Forelimb muscle (tissue), 1 donor: Measurements from ENCODE around the gene AKR7A2. TPM values are rescaled to one million over a fixed set of nuclear protein-coding genes. Genes with fewer than 3 reads are reported as not detected.

Source experiments
- DNase-seq: peaks from one replicate; pipeline ENCODE4 v3.0.0-alpha.2; 2013; ENCODE audit warnings: low read depth
- polyA plus RNA-seq: library from polyadenylated mRNA; unstranded; fragments of 120-200 nt; gene quantifications from one replicate; pipeline ENCODE4 v1.2.1, GENCODE V29; 2013; ENCODE audit not compliant: insufficient read length

AKR7A2 gene
- polyA plus RNA-seq, 1 donor: 45.3 TPM

DNA sequence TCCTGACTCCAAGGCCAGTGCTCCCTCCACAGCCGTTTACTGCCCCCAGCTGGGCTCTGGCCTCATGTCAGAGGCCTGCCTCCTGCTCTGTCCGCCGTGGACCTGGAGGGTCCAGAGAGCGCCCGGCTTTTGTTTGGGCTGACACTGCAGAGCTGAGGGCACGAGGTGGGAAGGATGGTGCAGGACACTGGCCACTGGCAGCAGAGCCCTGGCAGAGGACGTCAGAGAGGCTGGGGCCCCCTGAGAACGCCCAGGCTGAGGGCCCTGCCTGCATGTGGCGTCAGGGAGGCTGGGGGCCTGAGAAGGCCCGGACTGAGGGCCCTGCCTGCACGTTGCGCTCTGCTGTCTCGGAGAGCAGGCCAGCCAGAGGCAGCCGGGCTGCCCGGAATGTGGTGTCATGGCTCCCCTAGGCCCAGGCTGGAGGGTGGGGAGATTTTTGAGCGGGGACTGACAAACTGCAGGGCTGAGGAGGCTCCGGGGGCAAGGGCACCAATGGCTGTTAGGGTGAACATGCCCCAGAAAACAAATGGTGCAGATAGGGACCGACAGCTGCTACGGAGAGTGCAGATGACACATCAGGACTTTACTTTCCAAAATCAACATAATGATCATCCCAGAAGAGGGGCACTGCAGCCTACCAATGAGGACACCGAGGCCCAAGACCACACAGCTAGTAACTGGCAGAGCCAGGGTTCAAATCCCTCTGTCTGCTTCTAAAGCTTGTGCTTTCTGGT lies 31.8 kb upstream of the AKR7A2 start:
- DNase-seq: no peak

- DNase-seq: no peak
Measured at GRCh38 chr1:19342894-19343616, 31.1 kb upstream of the AKR7A2 start.

DNA sequence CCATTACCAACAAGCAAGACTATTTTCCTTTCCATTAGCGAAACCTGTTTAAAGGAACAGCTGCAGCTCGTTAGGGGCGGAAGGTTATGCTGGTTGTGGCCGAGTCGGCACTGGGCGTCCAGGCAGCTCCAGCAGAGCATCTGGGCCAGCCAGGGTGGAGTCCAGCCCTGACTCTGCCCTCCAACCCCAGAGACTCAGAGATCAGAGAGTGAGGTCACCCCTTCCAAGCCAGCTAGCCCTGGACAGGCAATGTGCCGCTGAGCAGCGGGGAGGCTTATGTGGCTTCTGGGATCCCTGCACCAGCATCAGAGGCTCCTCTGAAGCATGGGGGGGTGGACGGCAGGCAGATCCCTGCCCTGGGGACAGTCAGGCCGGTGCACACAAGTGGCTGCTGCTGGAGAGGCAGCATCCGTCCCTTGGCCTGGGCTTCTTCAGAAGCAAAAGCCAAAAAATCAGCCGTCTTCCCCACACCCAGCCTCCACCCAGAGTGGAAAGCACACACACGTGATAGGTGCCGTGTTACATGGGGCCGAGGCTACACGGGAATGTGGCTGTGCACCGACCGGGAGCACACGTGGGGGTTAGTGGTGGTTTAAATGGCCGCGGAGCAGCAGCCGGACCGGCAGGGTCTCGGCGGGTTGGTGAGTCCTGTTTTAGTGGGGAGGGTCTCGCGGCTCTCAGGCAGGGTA lies 30.3 kb upstream of the AKR7A2 start:
- no peak for DNase-seq

GRCh38 chr1:19341201-19342061 lies 29.5 kb upstream of the AKR7A2 start:
- DNase-seq: no peak

GRCh38 chr1:19340387-19340937 lies 28.5 kb upstream of the AKR7A2 start:
- DNase-seq: no peak

GRCh38 chr1:19339214-19339861 lies 27.4 kb upstream of the AKR7A2 start:
- DNase-seq: no peak

GRCh38 chr1:19338323-19338762 lies 26.4 kb upstream of the AKR7A2 start:
- no peak for DNase-seq

DNA sequence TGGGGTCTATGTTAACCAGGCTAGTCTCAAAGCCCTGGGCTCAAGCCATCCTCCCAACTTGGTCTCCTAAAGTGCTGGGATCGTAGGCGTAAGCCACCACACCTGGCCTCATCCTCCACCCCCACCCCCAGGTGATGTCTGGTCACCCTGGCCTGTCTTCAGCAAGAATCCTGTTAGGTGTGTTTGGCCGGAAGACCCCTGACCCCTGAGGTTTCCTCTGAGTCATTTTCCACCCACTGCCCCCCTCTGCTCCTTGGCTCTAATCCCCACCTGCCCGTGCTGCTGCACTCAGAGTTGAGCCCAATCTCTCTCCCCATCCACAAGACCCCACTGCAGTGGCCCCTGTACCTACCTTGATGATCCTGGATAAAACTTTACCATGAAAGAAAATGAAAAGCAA lies 25.3 kb upstream of the AKR7A2 start:
- DNase-seq: no peak

DNA sequence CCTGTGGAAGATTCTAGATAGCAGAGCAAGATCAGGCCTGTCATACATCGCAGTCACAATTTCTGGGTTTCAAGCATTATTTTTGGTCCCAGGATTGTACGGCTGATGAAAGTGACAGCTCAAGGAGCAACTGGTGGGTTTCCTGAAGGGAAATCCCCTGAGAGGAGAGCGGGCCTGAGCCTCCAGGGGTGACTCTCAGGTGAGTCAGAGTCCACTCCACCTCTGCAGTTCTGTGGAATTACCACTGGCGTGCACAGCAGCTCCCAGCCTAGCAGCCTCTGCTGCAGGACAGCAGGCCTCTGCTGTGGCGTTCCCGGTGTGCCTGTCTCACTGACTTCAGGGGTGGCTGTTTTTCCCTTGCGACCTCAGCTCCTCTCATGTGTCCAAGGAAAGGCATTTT lies 24.6 kb upstream of the AKR7A2 start:
- DNase-seq: no peak

DNA sequence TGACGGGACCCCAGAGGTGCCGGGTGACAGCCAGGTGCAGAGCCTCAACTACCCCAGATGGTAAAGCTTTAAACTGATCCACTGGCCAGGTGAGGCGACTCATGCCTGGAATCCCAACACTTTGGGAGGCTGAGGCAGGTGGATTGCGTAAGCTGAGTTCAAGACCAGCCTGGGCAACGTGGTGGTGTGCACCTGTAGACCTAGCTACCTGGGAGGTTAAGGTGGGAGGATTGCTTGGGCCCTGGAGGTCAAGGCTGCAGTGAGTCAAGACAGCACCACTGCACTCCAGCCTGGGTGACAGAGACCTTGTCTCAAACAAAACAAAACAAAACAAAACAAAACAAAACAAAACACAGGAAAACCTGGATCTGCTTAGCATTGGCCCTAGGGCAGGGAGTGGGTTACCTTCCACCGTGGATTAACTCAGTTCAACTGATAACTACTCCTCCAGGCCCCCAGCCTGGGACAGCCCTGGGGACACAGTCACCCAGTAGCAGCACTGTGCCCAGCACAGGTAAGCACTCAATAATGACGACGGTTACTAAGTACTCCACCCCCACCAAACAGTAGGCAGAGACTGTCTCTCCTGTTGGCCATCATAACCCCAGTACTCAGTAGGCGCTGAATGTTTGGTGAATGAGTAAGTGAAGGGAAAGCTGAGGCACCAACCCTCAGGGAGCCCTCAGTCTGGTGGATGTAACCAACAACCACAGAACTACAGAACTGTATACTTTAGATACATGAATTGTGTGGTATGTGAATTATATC lies 21.8 kb upstream of the AKR7A2 start:
- no peak for DNase-seq

GRCh38 chr1:19332832-19333231 lies 20.9 kb upstream of the AKR7A2 start:
- no peak for DNase-seq

GRCh38 chr1:19331262-19331878 lies 19.4 kb upstream of the AKR7A2 start:
- no peak for DNase-seq

- DNase-seq: no peak
Measured at GRCh38 chr1:19330449-19331135, 18.6 kb upstream of the AKR7A2 start.

DNA sequence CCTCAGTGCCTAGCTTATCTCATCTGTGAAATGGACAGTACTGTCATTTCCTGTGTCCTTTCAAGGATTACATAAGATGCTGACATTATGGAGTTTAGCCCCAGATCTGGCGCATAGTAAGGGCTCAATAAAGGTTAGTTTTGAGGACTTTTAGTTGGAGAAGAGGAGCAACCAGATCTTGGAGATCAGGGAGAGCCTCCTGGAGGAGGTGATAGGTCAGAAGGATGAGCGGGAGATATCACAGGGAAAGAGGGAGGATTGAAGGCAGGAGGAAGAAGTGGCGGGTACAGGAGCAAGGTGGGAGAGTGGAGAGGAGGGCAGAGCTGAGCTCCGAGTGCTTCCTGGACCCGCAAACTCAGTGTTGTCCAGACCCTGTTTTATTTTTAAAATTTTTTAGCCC lies 17.7 kb upstream of the AKR7A2 start:
- DNase-seq: no peak

GRCh38 chr1:19329188-19329587 lies 17.2 kb upstream of the AKR7A2 start:
- DNase-seq: no peak

DNA sequence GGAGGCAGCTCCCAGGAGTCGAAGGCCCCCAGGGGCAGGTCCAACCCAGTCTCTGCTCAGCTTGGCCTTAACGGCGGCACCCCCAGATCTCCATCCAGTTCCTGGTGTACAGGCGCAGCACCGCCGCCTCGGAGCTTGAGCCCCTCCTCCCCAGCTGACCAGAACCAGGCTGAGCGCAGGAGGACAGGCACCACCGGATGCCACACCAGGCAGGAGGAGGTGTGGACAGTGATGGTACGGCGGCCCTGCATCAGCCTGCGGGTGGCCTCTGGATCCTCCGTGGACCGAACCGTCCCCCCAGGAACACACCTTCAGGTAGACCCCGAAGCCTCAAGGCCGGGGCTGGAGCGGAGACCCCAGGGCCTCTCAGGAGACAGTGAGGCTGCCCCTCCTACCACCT lies 16.5 kb upstream of the AKR7A2 start:
- DNase-seq: no peak

DNA sequence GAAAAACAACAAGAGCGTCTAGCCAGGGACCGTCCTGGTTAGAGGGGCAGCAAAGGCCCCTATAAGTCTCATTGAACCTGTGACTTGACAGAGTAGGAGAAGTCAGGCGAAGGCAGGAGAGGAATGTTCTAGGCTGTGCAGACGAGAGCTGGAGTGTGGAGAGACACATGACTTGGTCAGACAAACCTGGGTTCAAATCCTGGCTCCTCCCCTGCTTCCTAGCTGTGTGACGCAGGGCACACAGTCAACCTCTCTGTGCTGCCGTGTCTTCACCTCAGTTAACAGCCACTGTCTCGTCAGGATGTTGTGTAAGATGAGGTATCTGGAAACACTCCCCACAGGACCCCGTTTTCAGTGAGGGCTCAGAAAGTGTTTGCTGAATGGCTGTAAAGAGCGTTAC lies 15.8 kb upstream of the AKR7A2 start:
- no peak for DNase-seq

DNA sequence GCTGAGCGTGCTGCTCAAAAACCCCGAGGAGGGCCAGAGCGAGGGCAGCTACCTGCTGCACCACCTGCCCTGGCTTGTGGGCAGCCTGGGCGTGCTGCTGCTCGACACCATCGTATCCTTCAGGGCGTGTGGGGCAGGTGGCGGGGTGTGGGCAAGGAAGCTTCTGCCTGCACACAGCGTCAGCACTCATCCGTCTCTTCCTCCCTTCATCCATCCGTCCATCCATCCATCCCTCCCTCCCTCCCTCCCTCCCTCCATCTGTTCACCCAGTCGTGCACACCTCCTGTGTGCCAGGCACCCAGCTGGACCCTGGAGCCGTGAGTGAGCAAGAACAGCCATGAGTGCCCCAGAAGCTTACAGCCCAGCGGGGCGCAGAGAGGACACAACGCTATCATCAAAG lies 15.4 kb upstream of the AKR7A2 start:
- no peak for DNase-seq

- DNase-seq: no peak
Measured at GRCh38 chr1:19326748-19327065, 14.8 kb upstream of the AKR7A2 start.
